Aorta (tissue), 5 donors: ENCODE measurements around the gene ZBTB7C. TPM values are rescaled to one million over a fixed set of nuclear protein-coding genes. Genes with fewer than 3 reads are reported as not detected.
A peak's percentile ranks its signal among the peaks of the same experiment; 100 is the strongest.

Source experiments
- ATAC-seq: fragments of 200-7000 bp; cut with Tn5 transposase; one replicate; pipeline ENCODE4 v1.9.1; 2022; ENCODE audit warnings: moderate library complexity; ENCODE audit not compliant: low FRiP score
- DNase-seq, 2 donors: peaks; one replicate each; pipeline ENCODE4 v3.0.0-alpha.2; 2020
- H3K27ac ChIP-seq, 2 donors: one replicate each; pipeline ENCODE4 v1.5.1; 2013; ENCODE audit warnings: low read length in 2 of 2, mild to moderate bottlenecking in 2 of 2, moderate library complexity in 2 of 2, control low read depth in 1 of 2, inconsistent platforms in 1 of 2, low read depth in 1 of 2
- H3K27me3 ChIP-seq, 2 donors: one replicate each; pipeline ENCODE4 v1.6.1; 2013; ENCODE audit warnings: control low read depth in 1 of 2, low read length in 1 of 2, mild to moderate bottlenecking in 1 of 2, moderate library complexity in 1 of 2; ENCODE audit not compliant: insufficient read depth in 2 of 2, control insufficient read depth in 1 of 2
- H3K36me3 ChIP-seq, 2 donors: one replicate each; pipeline ENCODE4 v1.6.1; 2013; ENCODE audit warnings: control low read depth in 1 of 2, low read length in 1 of 2, mild to moderate bottlenecking in 1 of 2; ENCODE audit not compliant: insufficient read depth in 2 of 2, control insufficient read depth in 1 of 2
- H3K4me1 ChIP-seq, 2 donors: one replicate each; pipeline ENCODE4 v1.6.1; 2013; ENCODE audit warnings: low read length in 2 of 2, control low read depth in 1 of 2, mild to moderate bottlenecking in 1 of 2, moderate library complexity in 1 of 2; ENCODE audit not compliant: insufficient read depth in 2 of 2, control insufficient read depth in 1 of 2
- H3K4me3 ChIP-seq, 2 donors: one replicate each; pipeline ENCODE4 v1.5.1; 2013; ENCODE audit warnings: low read length in 2 of 2, control low read depth in 1 of 2, mild to moderate bottlenecking in 1 of 2
- H3K9me3 ChIP-seq: one replicate; pipeline ENCODE4 v1.6.1; 2013; ENCODE audit warnings: mild to moderate bottlenecking, low read length; ENCODE audit not compliant: control insufficient read depth
- WGBS, 2 donors: extraction: QIAGEN DNeasy Blood & Tissue Kit; methylation state at CpG; one replicate each; pipeline ENCODE4 v1.1.7; 2013; 5-methylcytosine and 5-hydroxymethylcytosine counted together
- intact Hi-C, 2 donors: fragments of 100-400 bp; cut with DNase I; formaldehyde crosslinking; loops; one replicate each; pipeline versions ENCODE4 v1.14.2 to v1.15.0; 2022
- polyA plus RNA-seq, 2 donors: library from polyadenylated mRNA; stranded (reverse); fragments of 200-250 nt; gene quantifications; one replicate each; pipeline ENCODE4 v1.2.3, GENCODE V29; 2013
- total RNA-seq, 2 donors: library from RNA; stranded (reverse); fragmentation: NEBNext Ultra II Directional; extraction: Animal tissue kit (Norgen Biotek cat#: 25700); gene quantifications; one replicate each; pipeline ENCODE4 v1.2.1, GENCODE V29; 2021
- donor health status: healthy with polysubstance abuse.
- donor health status: Bipolar disorder and iron deficiency.
- donor health status: DM: no; HTN: no; CAD: no.
- donor health status: DM: no; HTN: no; CAD: no.
- donor health status: DM: yes; HTN: yes; CAD: no.

The ZBTB7C gene
- total and polyA plus RNA-seq, 4 donors: 0.69 to 22.4 (median 10.0) TPM

DNA sequence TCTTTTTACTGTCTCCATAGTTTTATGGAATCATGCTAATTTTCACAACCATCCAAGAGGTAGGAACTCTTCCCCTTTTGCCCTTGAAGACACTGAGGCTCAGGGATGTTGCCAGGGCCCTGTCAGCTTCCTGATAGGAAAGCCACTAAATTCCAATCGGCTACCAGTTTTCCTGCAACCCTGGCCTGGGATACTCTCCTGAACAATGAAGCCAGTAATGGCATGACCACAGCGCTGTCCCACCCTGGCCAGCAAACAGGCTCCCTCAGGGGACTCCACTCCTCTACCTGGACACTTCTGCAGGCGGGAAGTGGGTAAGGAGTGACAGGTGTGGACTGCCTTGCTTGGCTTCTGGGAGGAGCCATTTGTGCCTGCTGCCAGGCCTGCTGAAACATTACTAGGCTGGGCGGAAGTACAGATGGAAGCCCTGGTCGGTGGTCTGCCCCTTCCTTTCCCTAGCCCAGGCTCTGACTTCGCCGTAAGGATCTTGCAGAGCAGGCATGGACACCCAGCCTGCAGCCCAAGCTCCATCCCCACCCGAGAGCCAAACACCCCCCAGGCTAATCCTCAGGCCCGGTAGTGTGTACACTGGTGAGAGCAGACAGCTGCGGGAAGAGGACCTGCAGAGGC lies 400.0 kb downstream of the ZBTB7C start:
- Histone ChIP-seq H3K4me3 (no peak overlapping the region), H3K27me3 (no peaks in the 10 kb centered on the region), H3K9me3 (no peaks in the 10 kb centered on the region), H3K36me3 (no peaks in the 10 kb centered on the region), H3K27ac (no peak overlapping the region), H3K4me1 (no peaks in the 10 kb centered on the region)
- DNase-seq (peak in 1 of 2 donors; percentile 22), ATAC-seq (no peak)
- intact Hi-C loops: loop anchor here in 1 of 2 donors (10.0 kb wide), 1 partner anchor 124 kb away; no protein-coding TSS in a partner anchor
- WGBS, 2 donors: 96 to 97% methylated on average over 10 of the region's 10 CpGs

DNA sequence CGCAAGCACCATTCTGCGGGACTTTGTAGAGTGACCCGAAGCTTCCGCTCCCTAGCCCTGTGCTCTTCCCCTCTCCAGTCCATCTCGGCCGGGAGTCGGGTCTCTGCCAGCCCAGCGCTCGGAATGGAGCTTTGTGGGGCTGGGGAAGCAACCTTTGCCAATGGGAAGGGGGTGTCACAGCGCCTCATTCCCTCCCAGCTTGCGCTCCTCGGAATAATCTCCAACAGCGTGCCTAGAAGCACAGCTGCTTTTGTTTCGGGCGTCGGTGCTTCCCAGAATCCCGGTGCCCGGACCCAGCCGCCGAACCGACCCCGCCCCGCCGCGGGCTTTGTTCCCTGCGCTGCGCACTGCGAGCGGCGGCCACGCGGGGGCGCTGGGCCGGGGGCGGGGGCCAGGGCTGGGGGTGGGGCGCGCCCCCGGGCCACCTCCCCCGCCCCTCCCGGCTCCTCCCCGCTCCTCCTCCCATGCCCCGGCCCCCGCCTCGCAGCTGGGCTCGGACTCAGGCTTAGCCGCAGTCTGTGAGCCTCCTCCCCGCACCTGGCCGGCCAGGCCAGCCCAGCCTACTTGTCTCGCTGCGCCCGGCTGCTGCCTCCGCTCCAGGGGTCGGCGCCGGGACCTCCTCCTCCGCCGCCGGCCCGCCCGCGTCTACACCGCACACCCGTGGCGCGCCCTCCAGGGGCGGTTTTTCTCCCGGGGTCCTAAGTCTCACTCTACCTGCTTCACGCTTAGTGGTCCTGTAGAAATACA lies 401.1 kb downstream of the ZBTB7C start:
- H3K4me1 ChIP-seq: no peaks in the 10 kb centered on the region
- H3K27me3 ChIP-seq: no peaks in the 10 kb centered on the region
- intact Hi-C loops: loop anchor here in 1 of 2 donors (2.0 to 10.0 kb wide), 2 partner anchors 75 to 123 kb away; no protein-coding TSS in a partner anchor
- H3K27ac ChIP-seq: no peak overlapping the region
- H3K9me3 ChIP-seq: no peaks in the 10 kb centered on the region
- DNase-seq (peak; percentile 74 to 90), ATAC-seq (peak; percentile 90)
- H3K36me3 ChIP-seq: no peaks in the 10 kb centered on the region
- H3K4me3 ChIP-seq: peak overlapping the region; percentile 47 to 70
- WGBS, 2 donors: 2 to 4% methylated on average over 44 to 68 of the region's 68 CpGs

- intact Hi-C loops: loop anchor here in 1 of 2 donors (2.0 to 10.0 kb wide), 2 partner anchors 75 to 123 kb away; no protein-coding TSS in a partner anchor
- H3K36me3 ChIP-seq: no peaks in the 10 kb centered on the region
- H3K27ac ChIP-seq: no peak overlapping the region
- no peaks in the 10 kb centered on the region for H3K9me3 ChIP-seq
- no peaks in the 10 kb centered on the region for H3K4me1 ChIP-seq
- 97% methylated on average over 9 to 10 of the region's 10 CpGs for WGBS, 2 donors
- H3K27me3 ChIP-seq: no peaks in the 10 kb centered on the region
- DNase-seq (no peak), ATAC-seq (no peak)
- H3K4me3 ChIP-seq: no peak overlapping the region
Observed at GRCh38 chr18:48007381-48007780, 401.8 kb downstream of the ZBTB7C start.

DNA sequence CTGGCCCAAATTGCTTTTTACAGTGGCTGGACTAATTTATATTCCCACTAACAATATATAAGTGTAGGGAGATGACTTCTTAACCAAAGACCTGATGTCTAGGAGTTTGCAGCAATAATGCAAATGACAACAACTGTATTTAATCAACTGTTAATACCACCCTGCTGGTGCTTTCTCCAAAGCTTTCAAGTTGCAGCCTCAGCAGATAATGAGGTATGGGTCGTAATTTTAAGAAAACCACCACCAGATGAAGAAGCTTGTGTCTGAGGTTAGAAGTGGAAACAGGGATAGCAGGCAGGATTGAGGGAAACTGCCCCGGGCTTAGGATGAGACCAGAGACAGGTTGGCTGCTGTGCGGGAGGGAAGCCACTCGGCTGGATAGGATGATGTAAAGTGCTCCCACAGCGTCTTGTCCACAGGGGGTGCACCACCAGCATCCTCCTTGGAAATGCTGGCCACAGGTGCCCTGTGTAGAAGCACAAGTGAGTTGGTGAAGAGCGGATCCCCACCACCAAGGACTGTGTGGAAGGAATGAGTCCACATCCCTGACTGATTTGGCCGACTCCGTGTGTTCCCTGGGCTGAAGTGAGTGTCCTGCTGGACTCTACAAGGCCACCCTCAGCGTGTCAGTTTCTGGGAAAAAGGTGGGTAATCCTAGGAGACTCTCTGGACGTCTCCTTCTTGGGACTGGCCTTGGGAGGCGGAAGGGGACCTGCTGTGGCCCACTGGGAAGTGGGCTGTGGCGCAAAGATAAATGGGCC lies 402.6 kb downstream of the ZBTB7C start:
- Histone ChIP-seq H3K9me3 (no peaks in the 10 kb centered on the region), H3K4me3 (no peak overlapping the region), H3K27me3 (no peaks in the 10 kb centered on the region), H3K36me3 (no peaks in the 10 kb centered on the region), H3K4me1 (no peaks in the 10 kb centered on the region), H3K27ac (no peak overlapping the region)
- intact Hi-C loops: loop anchor here in 1 of 2 donors (2.0 to 10.0 kb wide), 2 partner anchors 74 to 122 kb away; no protein-coding TSS in a partner anchor
- 97 to 98% methylated on average over 12 of the region's 12 CpGs for WGBS, 2 donors
- no peak for ATAC-seq
- no peak for DNase-seq

- no peaks in the 10 kb centered on the region for H3K36me3 ChIP-seq
- DNase-seq (no peak), ATAC-seq (no peak)
- H3K27me3 ChIP-seq: no peaks in the 10 kb centered on the region
- no peaks in the 10 kb centered on the region for H3K9me3 ChIP-seq
- no peak overlapping the region for H3K4me3 ChIP-seq
- no peaks in the 10 kb centered on the region for H3K4me1 ChIP-seq
- no peak overlapping the region for H3K27ac ChIP-seq
- WGBS, 2 donors: 40 to 48% methylated on average over 2 of the region's 2 CpGs
- intact Hi-C loops: loop anchor here (5.0 to 10.0 kb wide), 2 partner anchors 37 to 120 kb away; no protein-coding TSS in a partner anchor
Observed at GRCh38 chr18:48004577-48004976, 404.6 kb downstream of the ZBTB7C start.

DNA sequence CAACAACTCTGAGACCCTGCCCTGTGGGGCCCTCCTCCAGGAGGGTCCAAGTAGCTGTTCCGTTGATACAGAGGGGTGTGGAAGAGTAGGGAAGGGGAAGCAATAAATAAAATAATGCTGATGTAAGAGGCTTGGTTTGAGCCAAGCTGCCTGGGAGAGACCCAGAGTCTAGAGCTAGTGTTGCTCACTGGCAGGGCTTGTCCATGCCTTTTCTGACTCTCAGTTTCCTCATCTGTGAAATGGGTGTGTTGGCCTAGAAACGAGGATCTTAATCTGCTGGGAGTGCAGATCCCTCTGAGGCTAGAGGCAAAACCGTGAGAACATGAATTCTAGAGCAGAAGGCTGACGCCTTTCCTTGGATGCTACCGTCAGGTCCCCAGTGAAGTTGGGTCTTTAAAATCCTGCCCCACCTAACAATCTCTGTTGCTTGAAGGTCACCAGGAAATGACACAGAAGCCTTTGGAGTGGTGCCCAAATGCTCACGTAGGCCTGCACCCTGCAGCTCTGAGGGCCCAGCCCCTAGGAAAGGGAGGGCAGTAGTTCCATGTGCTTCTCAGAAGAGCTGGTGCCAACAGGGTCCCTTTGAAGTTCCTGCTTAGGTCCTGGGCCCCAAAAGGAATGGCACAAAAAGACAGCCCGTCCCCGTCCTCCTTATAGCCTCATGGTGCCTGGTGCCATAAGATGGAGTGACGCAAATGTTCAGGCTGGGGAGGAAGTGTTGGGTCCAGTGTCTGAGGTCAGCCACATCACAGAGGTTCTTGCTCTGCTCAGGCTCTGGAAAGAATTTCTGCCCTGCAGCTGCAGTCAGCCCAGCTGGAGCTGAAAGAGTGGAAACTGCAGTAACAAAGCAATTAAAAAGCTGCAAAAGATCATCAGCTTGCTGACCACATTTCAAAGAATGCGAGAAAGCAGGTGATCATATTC lies 405.5 kb downstream of the ZBTB7C start:
- no peak for ATAC-seq

GRCh38 chr18:48002933-48003365 lies 406.2 kb downstream of the ZBTB7C start:
- ATAC-seq (peak; percentile 80), DNase-seq (peak; percentile 85 to 90)
- no peaks in the 10 kb centered on the region for H3K36me3 ChIP-seq
- H3K4me3 ChIP-seq: no peak overlapping the region
- 5 to 10% methylated on average over 5 of the region's 5 CpGs for WGBS, 2 donors
- peak overlapping the region in 1 of 2 donors; percentile 53 for H3K27ac ChIP-seq
- no peaks in the 10 kb centered on the region for H3K27me3 ChIP-seq
- H3K9me3 ChIP-seq: no peaks in the 10 kb centered on the region
- H3K4me1 ChIP-seq: no peaks in the 10 kb centered on the region
- intact Hi-C loops: loop anchor here (1.0 to 10.0 kb wide), 3 partner anchors 36 to 118 kb away; partner anchors contain the start of gene SMAD2 (in 1 of the 2)

More for the DNA sequence above, 405.5 kb downstream of the ZBTB7C start:
- peak overlapping the region in 1 of 2 donors; percentile 53 for H3K27ac ChIP-seq
- intact Hi-C loops: loop anchor here (1.0 to 10.0 kb wide), 3 partner anchors 36 to 119 kb away; partner anchors contain the start of gene SMAD2 (in 1 of the 2)
- H3K4me1 ChIP-seq: no peaks in the 10 kb centered on the region
- no peak overlapping the region for H3K4me3 ChIP-seq
- no peaks in the 10 kb centered on the region for H3K36me3 ChIP-seq
- 73% methylated on average over 10 of the region's 10 CpGs for WGBS, 2 donors
- H3K27me3 ChIP-seq: no peaks in the 10 kb centered on the region
- no peaks in the 10 kb centered on the region for H3K9me3 ChIP-seq
- DNase-seq: no peak
